Endothelial cell (in vitro differentiated cells): ENCODE measurements around the gene ITPRID2. TPM values are rescaled to one million over a fixed set of nuclear protein-coding genes. Genes with fewer than 3 reads are reported as not detected.

Source experiments
- DNase-seq: peaks from one replicate; pipeline ENCODE4 v3.0.0; 2021; ENCODE audit warnings: low spot score
- H3K27ac Mint-ChIP-seq: one replicate; pipeline ENCODE4 v1.8.0; 2021; ENCODE audit warnings: mixed read lengths, inconsistent platforms; ENCODE audit not compliant: unreplicated experiment
- H3K27me3 Mint-ChIP-seq: one replicate; pipeline ENCODE4 v1.8.0; 2021; ENCODE audit warnings: mild to moderate bottlenecking, moderate library complexity, mixed read lengths, inconsistent platforms; ENCODE audit not compliant: unreplicated experiment
- H3K36me3 Mint-ChIP-seq: one replicate; pipeline ENCODE4 v1.8.0; 2021; ENCODE audit warnings: mild to moderate bottlenecking, low read depth, mixed read lengths, inconsistent platforms; ENCODE audit not compliant: unreplicated experiment
- H3K4me1 Mint-ChIP-seq: one replicate; pipeline ENCODE4 v1.8.0; 2021; ENCODE audit warnings: mild to moderate bottlenecking, mixed read lengths, inconsistent platforms; ENCODE audit not compliant: unreplicated experiment
- H3K4me3 Mint-ChIP-seq: one replicate; pipeline ENCODE4 v1.8.0; 2021; ENCODE audit warnings: mild to moderate bottlenecking, mixed read lengths, inconsistent platforms; ENCODE audit not compliant: unreplicated experiment
- H3K9me3 Mint-ChIP-seq: one replicate; pipeline ENCODE4 v1.8.0; 2021; ENCODE audit warnings: mixed read lengths, inconsistent platforms; ENCODE audit not compliant: unreplicated experiment
- CTCF ChIP-seq: fragments of 200-600 bp; sonication (generic); IDR thresholded peaks from one replicate; pipeline ENCODE4 v1.5.0; 2021; ENCODE audit warnings: antibody characterized with exemption; ENCODE audit not compliant: unreplicated experiment
- long read RNA-seq: library from polyadenylated mRNA; unstranded; transcript quantifications from one replicate; pipeline ENCODE4 v2.0.0, GENCODE V29; 2020; ENCODE audit not compliant: unreplicated experiment
- total RNA-seq: library from RNA; stranded (reverse); fragmentation: NEBNext Ultra II Directional; extraction: Animal tissue kit (Norgen Biotek cat#: 25700); gene quantifications from one replicate; pipeline ENCODE4 v1.2.1, GENCODE V29; 2021; ENCODE audit not compliant: unreplicated experiment

ITPRID2 gene
- 76.6 TPM for total RNA-seq
- long read RNA-seq, partial matches to known transcripts, result 5 of 8 reads
- long read RNA-seq, other reads (novel, unspliced or antisense), result 1 of 8 reads

DNA sequence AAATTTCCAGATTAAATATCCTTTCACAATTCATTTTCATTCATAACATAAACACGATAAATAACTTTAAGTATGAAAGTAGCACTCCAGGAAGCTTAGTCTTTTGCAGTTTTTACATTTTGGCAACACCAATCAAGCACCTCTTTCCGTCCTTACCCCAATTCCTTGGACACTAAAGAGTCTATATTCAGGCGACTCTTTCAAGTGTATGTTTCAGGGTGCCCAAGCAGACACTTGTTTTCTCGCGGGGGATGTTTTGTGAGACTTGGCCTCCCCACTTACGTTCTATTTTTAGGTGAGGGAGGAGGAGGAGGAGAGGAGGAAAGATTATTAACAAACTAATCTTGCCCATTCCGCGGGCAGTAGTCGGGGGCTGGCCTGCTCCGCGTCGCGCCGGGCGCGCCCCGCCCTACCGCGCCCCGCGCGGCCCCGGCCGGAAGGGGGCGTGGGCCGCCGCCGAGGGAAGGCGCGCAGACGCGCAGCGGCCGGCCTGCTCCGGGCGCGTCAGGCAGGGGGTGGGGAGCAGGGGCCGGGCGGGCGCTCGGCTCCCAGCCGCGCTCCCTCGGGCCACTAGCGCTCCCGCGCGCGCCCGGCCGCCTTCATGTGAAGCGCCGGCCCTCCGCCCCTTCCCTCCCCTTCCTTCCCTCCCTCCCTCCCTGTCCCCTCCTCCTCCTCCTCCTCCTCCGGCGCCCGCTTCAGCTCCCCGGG, at the start of gene ITPRID2:
Gene ITPRID2 (plus strand): TSS at position 473 of the 708 bp plus-strand sequence. CDS start 337 bp downstream, outside the sequence.
- peak; percentile 89 for DNase-seq
- TF ChIP-seq CTCF, result no peak
- Mint-ChIP-seq H3K9me3 (no peaks in the 10 kb centered on the region), H3K4me3 (peak within 1 kb of the TSS; percentile 99), H3K27me3 (peaks cover 7% of the 10 kb centered on the region), H3K36me3 (peaks cover 4% of the 10 kb centered on the region), H3K27ac (peak within 1 kb of the TSS; percentile 98), H3K4me1 (peaks cover 27% of the 10 kb centered on the region)

- H3K27ac Mint-ChIP-seq, result peak overlapping the region; percentile 4
- no peak overlapping the region for H3K4me3 Mint-ChIP-seq
- H3K36me3 Mint-ChIP-seq, result no peaks in the 10 kb centered on the region
- H3K27me3 Mint-ChIP-seq, result no peaks in the 10 kb centered on the region
- H3K4me1 Mint-ChIP-seq, result no peaks in the 10 kb centered on the region
- TF ChIP-seq CTCF, result no peak
- no peaks in the 10 kb centered on the region for H3K9me3 Mint-ChIP-seq
- no peak for DNase-seq
These were observed 46.8 kb upstream of the ITPRID2 start for GRCh38 chr2:181844551-181845290.

DNA sequence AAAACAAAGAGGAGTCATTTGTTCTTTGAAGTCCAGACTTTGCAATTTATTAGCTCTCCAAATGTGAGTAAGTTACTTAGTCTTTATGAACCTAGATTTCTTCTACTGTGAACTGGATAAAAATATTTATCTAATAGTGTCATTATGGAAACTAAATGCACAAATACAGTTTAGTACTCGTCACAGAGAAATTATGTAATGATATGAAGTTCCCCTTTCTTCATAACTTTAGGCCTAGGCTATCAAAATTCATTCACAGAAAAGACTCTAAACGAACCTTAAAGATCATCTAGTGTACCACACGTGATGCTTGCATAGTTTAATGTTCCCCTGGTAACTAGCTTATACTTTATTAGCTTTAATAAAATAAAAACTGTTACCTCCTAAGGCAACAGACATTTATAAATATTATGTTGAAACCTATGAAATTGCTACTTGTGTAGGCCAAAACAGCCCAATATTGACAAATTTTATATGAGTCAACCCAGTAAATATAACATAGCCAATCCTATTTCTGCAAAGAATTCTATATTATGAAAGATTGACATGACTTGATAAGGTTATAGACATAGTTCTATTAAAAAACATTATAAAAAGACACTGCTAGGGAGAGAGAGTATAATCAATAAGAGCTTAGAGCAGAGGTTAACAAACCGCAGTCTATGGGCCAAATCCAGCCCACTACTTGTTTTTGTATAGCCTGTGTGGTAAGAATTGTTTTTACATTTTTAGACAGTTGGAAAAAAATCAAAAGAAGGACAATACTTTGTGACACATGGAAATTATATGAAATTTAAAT, 44.9 kb upstream of the ITPRID2 start:
- no peak for DNase-seq
- Mint-ChIP-seq H3K9me3 (no peaks in the 10 kb centered on the region), H3K27me3 (no peaks in the 10 kb centered on the region), H3K36me3 (no peaks in the 10 kb centered on the region), H3K27ac (no peak overlapping the region), H3K4me3 (no peak overlapping the region), H3K4me1 (no peaks in the 10 kb centered on the region)
- no peak for TF ChIP-seq CTCF

DNA sequence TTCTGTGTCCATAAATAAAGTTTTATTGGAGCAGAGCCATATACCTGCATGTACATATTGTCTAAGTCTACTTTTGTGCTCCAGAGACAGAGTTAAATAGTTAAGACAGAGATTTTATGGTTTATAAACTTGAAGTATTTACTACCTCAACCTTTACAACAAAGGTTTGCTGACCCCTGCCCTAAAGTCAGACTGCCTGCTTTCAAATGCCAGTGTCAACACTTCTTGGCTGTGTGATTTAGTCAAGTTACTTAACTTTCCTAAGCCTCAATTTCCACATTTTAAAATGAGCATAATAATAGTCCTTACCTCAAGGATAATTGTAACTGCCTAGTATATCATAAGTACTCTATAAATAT, 44.4 kb upstream of the ITPRID2 start:
- DNase-seq, result no peak
- Mint-ChIP-seq H3K36me3 (no peaks in the 10 kb centered on the region), H3K27ac (no peak overlapping the region), H3K4me3 (no peak overlapping the region), H3K4me1 (no peaks in the 10 kb centered on the region), H3K9me3 (no peaks in the 10 kb centered on the region), H3K27me3 (peaks cover under 1% of the 10 kb centered on the region)
- TF ChIP-seq CTCF, result no peak
